ENCODE results near the gene ULK1. TPM values are rescaled to one million over a fixed set of nuclear protein-coding genes. Genes with fewer than 3 reads are reported as not detected.
A peak's percentile ranks its signal among the peaks of the same experiment; 100 is the strongest.

ULK1 gene
- total and polyA plus RNA-seq, 3 experiments from 2014 or later: 0.98 to 22.8 (median 18.7) TPM

DNA sequence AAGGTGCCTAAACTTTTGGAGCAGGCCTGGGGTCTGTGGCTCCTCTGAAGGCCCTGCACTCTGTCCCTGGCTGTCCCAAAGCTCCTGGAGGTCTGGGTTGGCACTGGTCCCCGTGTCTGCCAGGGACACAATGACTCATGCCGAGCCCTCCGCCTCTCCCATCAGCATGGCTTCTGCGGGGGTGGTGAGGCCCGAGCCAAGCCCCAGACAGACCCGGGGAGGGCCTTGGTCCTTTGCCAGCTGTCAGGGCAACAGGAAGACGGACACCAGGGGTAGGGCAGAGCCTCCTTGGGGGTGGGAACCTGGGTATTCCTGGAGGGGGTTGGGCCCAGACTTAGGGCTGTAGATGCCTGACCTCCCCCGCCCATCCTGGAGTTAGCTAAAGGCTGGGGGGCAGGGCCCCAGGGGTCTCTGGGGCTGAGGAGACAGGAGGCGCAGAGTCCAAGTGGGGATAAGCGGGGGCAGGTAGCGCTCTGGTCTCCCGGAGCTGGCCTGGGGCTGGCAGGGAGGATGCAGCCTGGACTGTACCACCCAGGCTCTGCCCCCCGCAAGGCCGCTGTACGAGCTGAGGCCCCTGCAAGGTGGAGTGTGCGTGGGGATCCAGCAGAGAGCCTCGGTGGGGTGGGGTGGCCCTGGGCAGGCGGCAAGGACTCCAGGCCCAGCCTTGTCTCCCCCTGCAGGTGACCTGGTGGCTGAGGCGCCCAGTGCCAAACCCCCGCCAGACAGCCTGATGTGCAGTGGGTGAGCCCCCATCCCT, 18.3 kb downstream of the ULK1 start:
- Mint-ChIP-seq H3K9me3 (no peaks in the 10 kb centered on the region), H3K36me3 (peaks cover 0 to 47% (median 0%) of the 10 kb centered on the region in 3 donors), H3K27ac (peak overlapping the region in 1 of 8 donors; percentile 24), H3K4me1 (no peaks in the 10 kb centered on the region), H3K27me3 (no peaks in the 10 kb centered on the region), H3K4me3 (no peak overlapping the region)
- peaks cover 5% of the 10 kb centered on the region for H3K36me3 ChIP-seq (ENCODE audit: insufficient read depth, low read length)
- no peaks in the 10 kb centered on the region for H3K4me1 ChIP-seq (ENCODE audit: insufficient read depth, low read length)
- H3K4me3 ChIP-seq (ENCODE audit: low read length): no peak overlapping the region
- no peaks in the 10 kb centered on the region for H3K27me3 ChIP-seq (ENCODE audit: insufficient read depth, low read length, poor library complexity, severe bottlenecking)
- no peak overlapping the region for H3K27ac ChIP-seq (ENCODE audit: low read depth, low read length)
- H3K9me3 ChIP-seq (ENCODE audit: low read length): no peaks in the 10 kb centered on the region
- DNase-seq: no peak
- ChIA-PET POLR2A (no interaction called here), CTCF (no interaction called here)

DNA sequence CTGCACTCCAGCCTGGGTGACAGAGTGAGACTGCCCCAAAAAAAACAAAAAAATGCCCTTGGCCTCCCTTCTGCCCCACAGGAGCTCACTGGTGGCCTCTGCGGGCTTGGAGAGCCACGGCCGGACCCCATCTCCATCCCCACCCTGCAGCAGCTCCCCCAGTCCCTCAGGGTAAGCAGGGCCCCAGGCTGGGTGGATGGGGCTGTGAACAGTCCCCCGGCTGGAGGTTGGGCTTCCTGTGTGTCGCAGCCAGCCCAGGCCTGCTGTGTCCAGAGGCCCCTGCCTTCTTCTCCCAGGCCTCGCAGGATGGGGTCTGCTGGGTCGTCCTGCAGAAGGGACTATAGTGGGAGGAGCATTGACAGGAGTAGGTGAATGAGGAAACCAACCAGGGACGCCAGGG, 19.2 kb downstream of the ULK1 start:
- Mint-ChIP-seq H3K36me3 (peaks cover 0 to 47% (median 0%) of the 10 kb centered on the region in 3 donors), H3K27me3 (no peaks in the 10 kb centered on the region), H3K4me3 (no peak overlapping the region), H3K4me1 (no peaks in the 10 kb centered on the region), H3K9me3 (no peaks in the 10 kb centered on the region), H3K27ac (no peak overlapping the region)
- Histone ChIP-seq H3K36me3 (ENCODE audit: insufficient read depth, low read length) (peaks cover 5% of the 10 kb centered on the region), H3K4me3 (ENCODE audit: low read length) (no peak overlapping the region), H3K9me3 (ENCODE audit: low read length) (no peaks in the 10 kb centered on the region), H3K27ac (ENCODE audit: low read depth, low read length) (no peak overlapping the region), H3K4me1 (ENCODE audit: insufficient read depth, low read length) (no peaks in the 10 kb centered on the region), H3K27me3 (ENCODE audit: insufficient read depth, low read length, poor library complexity, severe bottlenecking) (no peaks in the 10 kb centered on the region)
- DNase-seq: no peak
- CTCF ChIA-PET: no interaction called here
- POLR2A ChIA-PET: no interaction called here

DNA sequence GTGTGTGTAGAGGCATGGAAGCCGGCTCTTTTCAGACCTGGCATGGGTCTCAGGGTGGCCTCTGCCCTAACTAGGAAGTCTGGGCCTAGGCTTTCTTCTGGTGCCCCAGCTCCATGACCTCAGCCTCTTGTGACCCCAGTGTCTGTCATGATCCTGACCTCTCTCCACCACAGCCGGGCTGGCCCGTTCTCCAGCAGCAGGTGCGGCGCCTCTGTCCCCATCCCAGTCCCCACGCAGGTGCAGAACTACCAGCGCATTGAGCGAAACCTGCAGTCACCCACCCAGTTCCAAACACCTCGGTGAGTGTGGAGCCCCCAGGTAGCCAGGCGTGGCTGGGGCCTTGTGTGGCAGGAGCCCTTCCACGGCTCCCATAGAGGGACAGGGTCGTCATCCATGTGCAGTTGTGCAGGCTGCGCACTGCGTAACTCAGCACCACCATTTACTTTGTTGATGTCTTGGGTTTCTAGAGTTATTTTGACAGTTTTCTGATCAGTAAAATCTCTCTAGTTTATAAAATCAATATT, 19.8 kb downstream of the ULK1 start:
- no peak overlapping the region for H3K4me3 Mint-ChIP-seq
- Histone ChIP-seq H3K9me3 (ENCODE audit: low read length) (no peaks in the 10 kb centered on the region), H3K36me3 (ENCODE audit: insufficient read depth, low read length) (peaks cover 5% of the 10 kb centered on the region), H3K4me1 (ENCODE audit: insufficient read depth, low read length) (no peaks in the 10 kb centered on the region), H3K27ac (ENCODE audit: low read depth, low read length) (no peak overlapping the region), H3K27me3 (ENCODE audit: insufficient read depth, low read length, poor library complexity, severe bottlenecking) (no peaks in the 10 kb centered on the region), H3K4me3 (ENCODE audit: low read length) (no peak overlapping the region)
- CTCF ChIA-PET: no interaction called here
- POLR2A ChIA-PET: no interaction called here
- no peaks in the 10 kb centered on the region for H3K4me1 Mint-ChIP-seq
- DNase-seq: no peak
- H3K27ac Mint-ChIP-seq: peak overlapping the region in 1 of 8 donors; percentile 24
- H3K9me3 Mint-ChIP-seq: no peaks in the 10 kb centered on the region
- H3K27me3 Mint-ChIP-seq: no peaks in the 10 kb centered on the region
- peaks cover 0 to 43% (median 0%) of the 10 kb centered on the region in 3 donors for H3K36me3 Mint-ChIP-seq

DNA sequence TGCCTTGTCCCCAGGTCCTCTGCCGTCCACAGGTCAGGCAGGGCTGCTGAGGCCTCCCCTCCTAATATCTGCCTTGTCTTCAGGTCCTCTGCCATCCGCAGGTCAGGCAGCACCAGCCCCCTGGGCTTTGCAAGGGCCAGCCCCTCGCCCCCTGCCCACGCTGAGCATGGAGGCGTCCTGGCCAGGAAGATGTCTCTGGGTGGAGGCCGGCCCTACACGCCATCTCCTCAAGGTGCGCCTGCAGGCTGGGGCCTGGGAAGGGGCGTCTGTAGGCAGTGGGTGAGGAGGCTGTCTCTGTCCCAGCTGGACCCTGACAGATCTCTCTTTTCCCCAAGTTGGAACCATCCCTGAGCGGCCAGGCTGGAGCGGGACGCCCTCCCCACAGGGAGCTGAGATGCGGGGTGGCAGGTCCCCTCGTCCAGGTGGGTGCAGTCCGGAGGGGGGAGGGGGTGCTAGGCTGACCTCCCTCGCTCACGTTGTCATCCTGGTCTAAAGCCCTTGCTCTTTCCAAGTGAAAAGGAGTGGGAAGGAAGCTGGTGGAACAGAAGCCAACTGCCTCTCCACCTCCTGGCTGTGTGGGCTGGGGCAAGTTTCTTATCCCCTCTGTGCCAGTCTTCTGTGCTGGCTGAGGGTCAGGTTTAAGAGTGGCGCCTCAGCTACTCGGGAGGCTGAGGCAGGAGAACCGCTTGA, 20.7 kb downstream of the ULK1 start:
- no peak overlapping the region for H3K4me3 ChIP-seq (ENCODE audit: low read length)
- Mint-ChIP-seq H3K9me3 (no peaks in the 10 kb centered on the region), H3K27me3 (no peaks in the 10 kb centered on the region), H3K4me1 (no peaks in the 10 kb centered on the region), H3K27ac (no peak overlapping the region), H3K4me3 (no peak overlapping the region), H3K36me3 (peaks cover 0 to 43% (median 0%) of the 10 kb centered on the region in 3 donors)
- no peaks in the 10 kb centered on the region for H3K4me1 ChIP-seq (ENCODE audit: insufficient read depth, low read length)
- no peaks in the 10 kb centered on the region for H3K9me3 ChIP-seq (ENCODE audit: low read length)
- no peaks in the 10 kb centered on the region for H3K27me3 ChIP-seq (ENCODE audit: insufficient read depth, low read length, poor library complexity, severe bottlenecking)
- POLR2A ChIA-PET: no interaction called here
- DNase-seq: no peak
- no peak overlapping the region for H3K27ac ChIP-seq (ENCODE audit: low read depth, low read length)
- CTCF ChIA-PET: no interaction called here
- H3K36me3 ChIP-seq (ENCODE audit: insufficient read depth, low read length): peaks cover 5% of the 10 kb centered on the region

DNA sequence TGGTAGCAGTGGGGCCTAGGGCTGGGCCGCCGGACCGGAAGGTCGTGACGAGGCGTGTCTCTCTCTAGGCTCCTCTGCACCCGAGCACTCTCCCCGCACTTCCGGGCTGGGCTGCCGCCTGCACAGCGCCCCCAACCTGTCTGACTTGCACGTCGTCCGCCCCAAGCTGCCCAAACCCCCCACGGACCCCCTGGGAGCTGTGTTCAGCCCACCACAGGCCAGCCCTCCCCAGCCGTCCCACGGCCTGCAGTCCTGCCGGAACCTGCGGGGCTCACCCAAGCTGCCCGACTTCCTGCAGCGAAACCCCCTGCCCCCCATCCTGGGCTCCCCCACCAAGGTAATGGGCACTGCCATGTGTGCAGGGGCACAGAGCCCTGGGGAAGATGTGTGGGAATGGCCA, 21.4 kb downstream of the ULK1 start:
- no peak overlapping the region for H3K4me3 Mint-ChIP-seq
- no peaks in the 10 kb centered on the region for H3K4me1 Mint-ChIP-seq
- no peak for DNase-seq
- H3K27me3 Mint-ChIP-seq: no peaks in the 10 kb centered on the region
- peaks cover 0 to 45% (median 3%) of the 10 kb centered on the region in 3 donors for H3K36me3 Mint-ChIP-seq
- H3K4me3 ChIP-seq (ENCODE audit: low read length): no peak overlapping the region
- H3K4me1 ChIP-seq (ENCODE audit: insufficient read depth, low read length): no peaks in the 10 kb centered on the region
- peaks cover 5% of the 10 kb centered on the region for H3K36me3 ChIP-seq (ENCODE audit: insufficient read depth, low read length)
- ChIA-PET POLR2A (no interaction called here), CTCF (no interaction called here)
- H3K9me3 Mint-ChIP-seq: no peaks in the 10 kb centered on the region
- H3K27ac ChIP-seq (ENCODE audit: low read depth, low read length): no peak overlapping the region
- no peaks in the 10 kb centered on the region for H3K27me3 ChIP-seq (ENCODE audit: insufficient read depth, low read length, poor library complexity, severe bottlenecking)
- H3K27ac Mint-ChIP-seq: no peak overlapping the region
- H3K9me3 ChIP-seq (ENCODE audit: low read length): no peaks in the 10 kb centered on the region

DNA sequence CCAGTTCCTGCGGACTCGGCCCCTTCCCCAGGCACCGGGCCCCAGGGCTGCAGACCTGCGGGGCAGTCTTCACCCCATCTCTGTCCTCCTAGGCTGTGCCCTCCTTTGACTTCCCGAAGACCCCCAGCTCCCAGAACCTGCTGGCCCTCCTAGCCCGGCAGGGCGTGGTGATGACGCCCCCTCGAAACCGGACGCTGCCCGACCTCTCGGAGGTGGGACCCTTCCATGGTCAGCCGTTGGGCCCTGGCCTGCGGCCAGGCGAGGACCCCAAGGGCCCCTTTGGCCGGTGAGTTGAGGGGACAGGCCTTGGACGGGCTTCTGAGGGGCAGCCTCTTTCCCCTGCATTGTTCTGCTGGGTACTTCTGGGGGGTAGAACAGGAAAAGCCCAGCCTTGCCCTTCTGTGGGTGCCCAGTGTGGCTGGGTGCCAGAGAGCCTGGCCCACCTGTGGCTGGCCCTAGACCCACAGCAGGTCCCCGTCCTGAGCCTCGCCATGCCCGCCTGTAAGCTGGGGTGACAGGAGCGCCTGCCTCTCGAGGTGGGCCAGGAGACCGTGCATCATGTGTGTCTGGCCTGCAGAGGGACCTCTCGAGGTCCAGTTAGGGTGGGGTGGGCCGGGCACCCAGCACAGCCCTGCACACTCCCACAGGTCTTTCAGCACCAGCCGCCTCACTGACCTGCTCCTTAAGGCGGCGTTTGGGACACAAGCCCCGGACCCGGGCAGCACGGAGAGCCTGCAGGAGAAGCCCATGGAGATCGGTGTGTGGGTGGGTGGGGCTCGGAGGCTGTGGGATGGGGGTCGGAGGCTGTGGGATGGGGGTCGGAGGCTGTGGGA, 22.1 kb downstream of the ULK1 start:
- H3K9me3 ChIP-seq (ENCODE audit: low read length): no peaks in the 10 kb centered on the region
- POLR2A ChIA-PET: no interaction called here
- H3K36me3 ChIP-seq (ENCODE audit: insufficient read depth, low read length): peaks cover 5% of the 10 kb centered on the region
- H3K9me3 Mint-ChIP-seq: no peaks in the 10 kb centered on the region
- H3K27ac Mint-ChIP-seq: peak overlapping the region in 1 of 8 donors; percentile 68
- H3K4me3 ChIP-seq (ENCODE audit: low read length): no peak overlapping the region
- no peaks in the 10 kb centered on the region for H3K27me3 ChIP-seq (ENCODE audit: insufficient read depth, low read length, poor library complexity, severe bottlenecking)
- H3K4me1 Mint-ChIP-seq: no peaks in the 10 kb centered on the region
- no peaks in the 10 kb centered on the region for H3K27me3 Mint-ChIP-seq
- DNase-seq: no peak
- peaks cover 0 to 43% (median 3%) of the 10 kb centered on the region in 3 donors for H3K36me3 Mint-ChIP-seq
- CTCF ChIA-PET: no interaction called here
- no peaks in the 10 kb centered on the region for H3K4me1 ChIP-seq (ENCODE audit: insufficient read depth, low read length)
- H3K27ac ChIP-seq (ENCODE audit: low read depth, low read length): no peak overlapping the region
- no peak overlapping the region for H3K4me3 Mint-ChIP-seq

DNA sequence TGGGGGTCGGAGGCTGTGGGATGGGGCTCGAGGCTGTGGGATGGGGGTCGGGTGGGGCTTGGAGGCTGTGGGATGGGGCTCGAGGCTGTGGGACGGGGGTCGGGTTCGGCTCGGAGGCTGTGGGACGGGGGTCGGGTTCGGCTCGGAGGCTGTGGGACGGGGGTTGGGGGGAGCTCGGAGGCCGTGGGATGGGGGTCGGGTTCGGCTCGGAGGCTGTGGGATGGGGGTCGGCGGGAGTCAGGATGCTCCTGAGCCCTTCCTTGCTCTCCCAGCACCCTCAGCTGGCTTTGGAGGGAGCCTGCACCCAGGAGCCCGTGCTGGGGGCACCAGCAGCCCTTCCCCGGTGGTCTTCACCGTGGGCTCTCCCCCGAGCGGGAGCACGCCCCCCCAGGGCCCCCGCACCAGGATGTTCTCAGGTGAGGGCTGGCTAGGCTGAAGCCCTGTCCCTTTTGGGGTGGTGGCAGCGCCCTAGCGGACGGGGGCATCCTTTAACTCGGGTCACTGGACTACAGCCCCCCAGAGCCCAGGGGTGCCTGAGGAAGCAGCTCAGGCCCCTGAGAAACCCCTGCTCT, 22.8 kb downstream of the ULK1 start:
- no peaks in the 10 kb centered on the region for H3K9me3 Mint-ChIP-seq
- H3K4me1 Mint-ChIP-seq: no peaks in the 10 kb centered on the region
- no peak overlapping the region for H3K4me3 Mint-ChIP-seq
- no peak overlapping the region for H3K27ac ChIP-seq (ENCODE audit: low read depth, low read length)
- no peaks in the 10 kb centered on the region for H3K4me1 ChIP-seq (ENCODE audit: insufficient read depth, low read length)
- H3K36me3 Mint-ChIP-seq: peaks cover 0 to 43% (median 3%) of the 10 kb centered on the region in 3 donors
- H3K27me3 ChIP-seq (ENCODE audit: insufficient read depth, low read length, poor library complexity, severe bottlenecking): no peaks in the 10 kb centered on the region
- H3K4me3 ChIP-seq (ENCODE audit: low read length): no peak overlapping the region
- no peaks in the 10 kb centered on the region for H3K9me3 ChIP-seq (ENCODE audit: low read length)
- no peak for DNase-seq
- H3K36me3 ChIP-seq (ENCODE audit: insufficient read depth, low read length): no peaks in the 10 kb centered on the region
- H3K27ac Mint-ChIP-seq: no peak overlapping the region
- ChIA-PET POLR2A (interaction anchor here (0.5 to 0.6 kb wide), 2 partner anchors 11 to 16 kb away, joined by 4 to 9 read pairs; no protein-coding TSS in a partner anchor), CTCF (no interaction called here)
- no peaks in the 10 kb centered on the region for H3K27me3 Mint-ChIP-seq
